ENCODE data around the gene NAT8L.

GRCh38 chr4:2101346-2102044, 42.4 kb downstream of the NAT8L start:
- TF ChIP-seq, protein P1, sequence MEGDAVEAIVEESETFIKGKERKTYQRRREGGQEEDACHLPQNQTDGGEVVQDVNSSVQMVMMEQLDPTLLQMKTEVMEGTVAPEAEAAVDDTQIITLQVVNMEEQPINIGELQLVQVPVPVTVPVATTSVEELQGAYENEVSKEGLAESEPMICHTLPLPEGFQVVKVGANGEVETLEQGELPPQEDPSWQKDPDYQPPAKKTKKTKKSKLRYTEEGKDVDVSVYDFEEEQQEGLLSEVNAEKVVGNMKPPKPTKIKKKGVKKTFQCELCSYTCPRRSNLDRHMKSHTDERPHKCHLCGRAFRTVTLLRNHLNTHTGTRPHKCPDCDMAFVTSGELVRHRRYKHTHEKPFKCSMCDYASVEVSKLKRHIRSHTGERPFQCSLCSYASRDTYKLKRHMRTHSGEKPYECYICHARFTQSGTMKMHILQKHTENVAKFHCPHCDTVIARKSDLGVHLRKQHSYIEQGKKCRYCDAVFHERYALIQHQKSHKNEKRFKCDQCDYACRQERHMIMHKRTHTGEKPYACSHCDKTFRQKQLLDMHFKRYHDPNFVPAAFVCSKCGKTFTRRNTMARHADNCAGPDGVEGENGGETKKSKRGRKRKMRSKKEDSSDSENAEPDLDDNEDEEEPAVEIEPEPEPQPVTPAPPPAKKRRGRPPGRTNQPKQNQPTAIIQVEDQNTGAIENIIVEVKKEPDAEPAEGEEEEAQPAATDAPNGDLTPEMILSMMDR (IDR thresholded peaks at IDR 0.05), result no peak
- no peak for TF ChIP-seq POLR2A (IDR thresholded peaks at IDR 0.05)
